Neural cell (in vitro differentiated cells): Measurements from ENCODE around the gene SPINK8.

Experiments used
- CTCF ChIP-seq: fragments of 450-650 bp; IDR thresholded peaks from 2 replicates; pipeline ENCODE4 v1.5.1; 2014; ENCODE audit warnings: antibody characterized with exemption, mild to moderate bottlenecking, moderate library complexity; ENCODE audit not compliant: poor library complexity, severe bottlenecking
- POLR2AphosphoS5 ChIP-seq: IDR thresholded peaks from 2 replicates; pipeline ENCODE4 v1.6.1; 2012

DNA sequence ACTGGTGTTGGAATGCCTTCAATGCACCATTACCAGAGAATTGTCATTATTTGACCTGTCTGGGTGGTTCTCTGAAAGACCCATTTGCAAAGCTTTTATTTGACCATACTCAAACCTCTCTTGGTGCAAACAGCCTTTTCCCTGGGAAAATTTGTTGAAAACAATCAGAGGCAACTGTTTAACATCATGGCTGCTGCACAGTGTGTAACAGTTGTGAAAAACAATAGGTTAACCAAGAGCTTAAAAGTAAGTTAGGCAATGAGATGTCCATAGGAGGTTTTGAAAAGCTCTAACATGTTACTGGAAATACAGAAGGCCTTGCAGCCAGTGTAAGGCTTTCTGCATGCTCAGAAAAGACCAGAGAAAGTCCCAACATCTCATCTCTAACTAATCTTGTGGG is 18.9 kb downstream of the SPINK8 start:
- TF ChIP-seq CTCF (no peak), POLR2AphosphoS5 (no peak)
